Esophagus muscularis mucosa (tissue), 4 donors: Measurements from ENCODE around the gene CST7.

Experiments
- EP300 ChIP-seq: sonication (generic); formaldehyde crosslinking; IDR thresholded peaks from one replicate; pipeline ENCODE4 v1.6.1; 2017; ENCODE audit warnings: antibody characterized with exemption
- POLR2A ChIP-seq: fragments of 450-650 bp; IDR thresholded peaks from one replicate; pipeline ENCODE4 v1.6.1; 2017; ENCODE audit warnings: antibody characterized with exemption, moderate library complexity, mild to moderate bottlenecking, low read depth
- POLR2AphosphoS5 ChIP-seq, 2 donors: sonication (generic); formaldehyde crosslinking; IDR thresholded peaks; one replicate each; pipeline ENCODE4 v1.6.1; 2017; ENCODE audit warnings: antibody characterized with exemption in 2 of 2
- TF ChIP-seq, protein P1 (sequence below), 3 experiments: fragments of 200-600 bp in 2 of 3; fragments of 450-650 bp in 1 of 3; sonication (generic) in 2 of 3; IDR thresholded peaks; one replicate each; pipeline ENCODE4 v1.5.1; 2017 to 2019; ENCODE audit warnings: antibody characterized with exemption in 3 of 3, mild to moderate bottlenecking in 2 of 3, moderate library complexity in 1 of 3

DNA sequence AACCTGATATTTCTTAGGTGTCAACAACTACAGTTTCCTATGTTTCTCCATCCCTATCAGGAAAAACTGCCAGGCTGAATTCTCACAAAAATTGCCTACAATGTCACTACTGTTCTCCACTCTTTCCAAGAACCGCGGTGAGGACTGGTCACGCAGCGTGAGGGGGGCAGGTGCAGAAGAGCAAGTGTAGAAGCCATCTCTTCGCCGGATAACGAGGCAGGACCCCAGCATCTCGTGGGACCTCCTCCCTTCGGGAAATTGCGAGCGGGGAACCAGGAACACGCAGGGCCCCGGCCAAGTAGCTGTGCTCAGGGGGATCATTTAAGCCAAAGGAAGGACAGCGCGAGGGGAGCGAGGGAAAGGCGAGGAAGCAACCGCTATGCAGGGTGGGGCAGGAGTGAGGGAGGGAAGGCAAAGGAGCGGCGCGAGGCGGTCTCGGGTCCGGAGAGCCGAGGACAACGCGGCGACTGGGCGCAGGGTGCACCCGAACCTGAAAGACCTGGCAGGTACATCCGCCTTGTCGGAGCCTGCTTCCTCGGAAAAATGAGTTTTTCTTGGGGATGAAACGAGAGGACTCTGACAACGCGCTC is 42.9 kb downstream of the CST7 start:
- TF ChIP-seq, protein P1, sequence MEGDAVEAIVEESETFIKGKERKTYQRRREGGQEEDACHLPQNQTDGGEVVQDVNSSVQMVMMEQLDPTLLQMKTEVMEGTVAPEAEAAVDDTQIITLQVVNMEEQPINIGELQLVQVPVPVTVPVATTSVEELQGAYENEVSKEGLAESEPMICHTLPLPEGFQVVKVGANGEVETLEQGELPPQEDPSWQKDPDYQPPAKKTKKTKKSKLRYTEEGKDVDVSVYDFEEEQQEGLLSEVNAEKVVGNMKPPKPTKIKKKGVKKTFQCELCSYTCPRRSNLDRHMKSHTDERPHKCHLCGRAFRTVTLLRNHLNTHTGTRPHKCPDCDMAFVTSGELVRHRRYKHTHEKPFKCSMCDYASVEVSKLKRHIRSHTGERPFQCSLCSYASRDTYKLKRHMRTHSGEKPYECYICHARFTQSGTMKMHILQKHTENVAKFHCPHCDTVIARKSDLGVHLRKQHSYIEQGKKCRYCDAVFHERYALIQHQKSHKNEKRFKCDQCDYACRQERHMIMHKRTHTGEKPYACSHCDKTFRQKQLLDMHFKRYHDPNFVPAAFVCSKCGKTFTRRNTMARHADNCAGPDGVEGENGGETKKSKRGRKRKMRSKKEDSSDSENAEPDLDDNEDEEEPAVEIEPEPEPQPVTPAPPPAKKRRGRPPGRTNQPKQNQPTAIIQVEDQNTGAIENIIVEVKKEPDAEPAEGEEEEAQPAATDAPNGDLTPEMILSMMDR (IDR thresholded peaks at IDR 0.05) = no peak
- no peak for TF ChIP-seq POLR2A
- TF ChIP-seq POLR2AphosphoS5 (IDR thresholded peaks at IDR 0.05) = no peak
- no peak for TF ChIP-seq EP300
